Hepatocyte (in vitro differentiated cells): ENCODE measurements around the gene MTMR12.

Experiments
- CTCF ChIP-seq: fragments of 200-600 bp; sonication (generic); IDR thresholded peaks from 2 replicates; pipeline ENCODE4 v1.5.1; 2016; ENCODE audit warnings: antibody characterized with exemption, mild to moderate bottlenecking; ENCODE audit not compliant: poor library complexity
- EZH2phosphoT487 ChIP-seq: fragments of 200-600 bp; sonication (generic); IDR thresholded peaks from one replicate; pipeline ENCODE4 v1.6.1; 2018; ENCODE audit warnings: antibody characterized with exemption, mild to moderate bottlenecking, low read depth, moderate library complexity; ENCODE audit not compliant: unreplicated experiment, severe bottlenecking

- no peak for TF ChIP-seq CTCF
- no peak for TF ChIP-seq EZH2phosphoT487
Measured at GRCh38 chr5:32355686-32356085, 42.9 kb upstream of the MTMR12 start.
